ENCODE results near the gene WAPL. TPM values are rescaled to one million over a fixed set of nuclear protein-coding genes. Genes with fewer than 3 reads are reported as not detected.

Gene WAPL
- total and polyA plus RNA-seq, 9 donors = 15.3 to 33.3 (median 30.5) TPM

DNA sequence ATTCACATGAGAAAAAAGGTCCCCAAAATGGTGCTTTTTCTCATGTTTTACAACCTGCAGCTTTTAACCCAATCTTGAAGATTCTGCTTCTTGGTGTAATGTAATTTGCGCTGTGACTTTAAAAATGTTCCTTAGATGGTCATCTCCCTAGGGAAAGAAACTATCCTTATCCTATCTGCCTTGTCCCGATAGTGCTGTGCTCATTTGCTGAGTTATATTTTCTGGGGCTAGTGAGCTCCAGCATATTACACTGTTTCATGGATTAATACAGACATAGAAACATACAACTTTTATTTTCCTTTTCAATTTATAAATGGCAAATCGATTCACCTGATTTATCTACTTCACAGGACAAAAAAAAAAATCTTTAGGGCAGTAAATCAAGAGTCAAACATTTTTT, 2.8 kb downstream of the WAPL start:
- peaks cover 5% of the 10 kb centered on the region for H3K4me1 ChIP-seq (ENCODE audit: insufficient read depth)
- WGBS, 3 donors = 55 to 61% (median 58%) methylated on average over 3 of the region's 3 CpGs
- no peak for DNase-seq
- no peaks in the 10 kb centered on the region for H3K9me3 ChIP-seq
- intact Hi-C loops (cut with DNase I) = no loop called here
- TF ChIP-seq, protein P1, sequence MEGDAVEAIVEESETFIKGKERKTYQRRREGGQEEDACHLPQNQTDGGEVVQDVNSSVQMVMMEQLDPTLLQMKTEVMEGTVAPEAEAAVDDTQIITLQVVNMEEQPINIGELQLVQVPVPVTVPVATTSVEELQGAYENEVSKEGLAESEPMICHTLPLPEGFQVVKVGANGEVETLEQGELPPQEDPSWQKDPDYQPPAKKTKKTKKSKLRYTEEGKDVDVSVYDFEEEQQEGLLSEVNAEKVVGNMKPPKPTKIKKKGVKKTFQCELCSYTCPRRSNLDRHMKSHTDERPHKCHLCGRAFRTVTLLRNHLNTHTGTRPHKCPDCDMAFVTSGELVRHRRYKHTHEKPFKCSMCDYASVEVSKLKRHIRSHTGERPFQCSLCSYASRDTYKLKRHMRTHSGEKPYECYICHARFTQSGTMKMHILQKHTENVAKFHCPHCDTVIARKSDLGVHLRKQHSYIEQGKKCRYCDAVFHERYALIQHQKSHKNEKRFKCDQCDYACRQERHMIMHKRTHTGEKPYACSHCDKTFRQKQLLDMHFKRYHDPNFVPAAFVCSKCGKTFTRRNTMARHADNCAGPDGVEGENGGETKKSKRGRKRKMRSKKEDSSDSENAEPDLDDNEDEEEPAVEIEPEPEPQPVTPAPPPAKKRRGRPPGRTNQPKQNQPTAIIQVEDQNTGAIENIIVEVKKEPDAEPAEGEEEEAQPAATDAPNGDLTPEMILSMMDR (IDR thresholded peaks at IDR 0.05) = no peak
- TF ChIP-seq POLR2A (IDR thresholded peaks at IDR 0.05) (no peak), EP300 (IDR thresholded peaks at IDR 0.05) (no peak)
- H3K27me3 ChIP-seq = no peaks in the 10 kb centered on the region
- H3K4me3 ChIP-seq = no peak overlapping the region
- no peak overlapping the region for H3K27ac ChIP-seq
- H3K36me3 ChIP-seq = no peaks in the 10 kb centered on the region

DNA sequence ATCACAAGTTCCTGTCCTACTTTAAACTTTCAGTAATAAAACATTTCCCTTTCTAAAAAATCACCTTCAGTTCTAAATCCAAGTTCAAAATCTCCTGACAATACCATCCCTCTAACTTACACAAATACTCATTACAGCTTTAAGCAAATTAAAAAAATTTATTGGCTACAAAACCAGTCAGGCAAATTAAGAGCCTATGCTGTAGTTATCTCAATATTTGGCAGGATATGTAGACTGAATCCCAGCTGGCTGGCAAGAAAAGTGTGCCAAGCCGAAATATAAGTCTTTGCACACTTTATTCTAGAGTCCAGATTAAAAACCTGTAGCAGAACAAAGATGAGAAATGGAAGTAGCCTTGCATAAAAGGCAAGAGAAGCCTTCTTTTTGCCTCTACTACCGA, 9.5 kb downstream of the WAPL start:
- TF ChIP-seq, protein P1 (IDR thresholded peaks at IDR 0.05) = no peak
- no peak for TF ChIP-seq POLR2A (IDR thresholded peaks at IDR 0.05)
- TF ChIP-seq EP300 (IDR thresholded peaks at IDR 0.05) = no peak
- 39 to 55% (median 42%) methylated on average over 2 of the region's 2 CpGs for WGBS, 3 donors
- H3K4me1 ChIP-seq (ENCODE audit: insufficient read depth) = peaks cover 5% of the 10 kb centered on the region
- H3K36me3 ChIP-seq = no peaks in the 10 kb centered on the region
- no peaks in the 10 kb centered on the region for H3K27me3 ChIP-seq
- intact Hi-C loops (cut with DNase I) = no loop called here
- no peak overlapping the region for H3K4me3 ChIP-seq
- H3K27ac ChIP-seq = no peak overlapping the region
- no peak for DNase-seq
- H3K9me3 ChIP-seq = no peaks in the 10 kb centered on the region

DNA sequence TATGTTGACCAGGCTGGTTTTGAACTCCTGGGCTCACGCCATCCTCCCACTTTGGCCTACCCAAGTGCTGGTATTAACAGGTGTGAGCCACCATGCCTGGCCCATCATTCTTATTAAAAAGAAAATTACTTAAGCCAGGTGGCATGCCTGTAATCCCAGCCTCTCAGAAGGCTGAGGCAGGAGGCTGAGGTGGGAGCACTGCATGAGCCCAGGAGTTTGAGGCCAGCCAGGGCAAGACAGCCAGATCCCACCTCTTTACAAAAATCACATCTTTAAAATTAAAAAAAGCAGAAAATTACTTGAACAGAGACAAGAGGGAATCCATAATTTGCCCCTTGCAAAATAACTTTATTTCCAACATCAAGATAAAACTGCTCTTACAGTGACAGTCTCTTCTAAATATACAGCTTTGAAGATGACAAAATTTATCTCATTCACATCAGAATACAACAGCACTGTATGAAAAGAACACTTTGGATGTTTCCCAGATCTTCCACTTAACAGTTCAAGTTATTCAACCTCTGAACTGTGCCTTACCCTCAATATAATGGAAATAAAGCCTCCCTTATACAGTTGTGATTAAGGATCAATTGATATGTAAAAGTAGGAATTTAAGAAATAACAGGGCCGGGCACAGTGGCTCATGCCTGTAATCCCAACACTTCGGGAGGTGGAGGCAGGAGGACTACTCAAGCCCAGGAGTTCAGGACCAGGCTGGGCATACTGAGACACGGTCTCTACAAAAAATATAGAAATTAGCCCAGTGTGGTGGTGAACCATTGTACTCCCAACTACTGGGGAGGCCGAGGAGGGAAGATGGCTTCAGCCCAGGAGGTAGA, 10.3 kb downstream of the WAPL start:
- TF ChIP-seq EP300 (IDR thresholded peaks at IDR 0.05) (no peak), POLR2A (IDR thresholded peaks at IDR 0.05) (no peak)
- TF ChIP-seq, protein P1 (IDR thresholded peaks at IDR 0.05) = no peak
- 91 to 95% (median 92%) methylated on average over 5 of the region's 5 CpGs for whole genome bisulfite sequencing, 3 donors
- intact Hi-C loops (cut with DNase I) = no loop called here
- H3K27me3 ChIP-seq = no peaks in the 10 kb centered on the region
- peaks cover 4% of the 10 kb centered on the region for H3K4me1 ChIP-seq (ENCODE audit: insufficient read depth)
- H3K36me3 ChIP-seq = no peaks in the 10 kb centered on the region
- DNase-seq = no peak
- no peak overlapping the region for H3K4me3 ChIP-seq
- H3K9me3 ChIP-seq = no peaks in the 10 kb centered on the region
- no peak overlapping the region for H3K27ac ChIP-seq

DNA sequence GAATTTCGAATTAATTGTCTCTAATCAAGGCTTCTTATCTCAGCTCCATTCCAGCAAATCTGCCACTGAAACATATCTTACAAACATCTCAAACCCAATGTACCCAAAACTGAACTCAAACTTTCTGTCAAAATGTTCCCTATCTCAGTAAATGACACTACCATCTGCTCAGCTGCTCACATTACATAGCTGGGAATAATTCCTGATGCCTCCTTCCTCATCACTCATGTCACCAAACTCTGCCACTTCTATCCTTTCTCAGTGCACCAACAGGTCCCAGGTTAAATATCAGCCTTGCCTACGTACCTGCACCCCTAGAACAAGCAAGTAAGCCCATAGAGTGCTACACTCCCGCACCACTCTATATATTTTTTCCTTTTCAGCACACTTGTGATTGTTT, 12.4 kb downstream of the WAPL start:
- no peak for DNase-seq

More for the DNA sequence above, 12.4 kb downstream of the WAPL start:
- Histone ChIP-seq H3K4me1 (ENCODE audit: insufficient read depth) (peaks cover 4% of the 10 kb centered on the region), H3K4me3 (no peak overlapping the region), H3K9me3 (no peaks in the 10 kb centered on the region), H3K36me3 (no peaks in the 10 kb centered on the region), H3K27me3 (no peaks in the 10 kb centered on the region), H3K27ac (no peak overlapping the region)
- intact Hi-C loops (cut with DNase I) = no loop called here
- no peak for TF ChIP-seq POLR2A (IDR thresholded peaks at IDR 0.05)
- TF ChIP-seq EP300 (IDR thresholded peaks at IDR 0.05) = no peak
- TF ChIP-seq, protein P1 (IDR thresholded peaks at IDR 0.05) = no peak
- 90 to 97% (median 95%) methylated on average over 3 of the region's 3 CpGs for WGBS, 3 donors

Data from ovary (tissue), 9 donors.